ENCODE data around the gene RIPK3. TPM values are rescaled to one million over a fixed set of nuclear protein-coding genes. Genes with fewer than 3 reads are reported as not detected.

RIPK3 gene
- total RNA-seq, 2 donors from 2014 or later: 1.9 to 7.6 TPM

DNA sequence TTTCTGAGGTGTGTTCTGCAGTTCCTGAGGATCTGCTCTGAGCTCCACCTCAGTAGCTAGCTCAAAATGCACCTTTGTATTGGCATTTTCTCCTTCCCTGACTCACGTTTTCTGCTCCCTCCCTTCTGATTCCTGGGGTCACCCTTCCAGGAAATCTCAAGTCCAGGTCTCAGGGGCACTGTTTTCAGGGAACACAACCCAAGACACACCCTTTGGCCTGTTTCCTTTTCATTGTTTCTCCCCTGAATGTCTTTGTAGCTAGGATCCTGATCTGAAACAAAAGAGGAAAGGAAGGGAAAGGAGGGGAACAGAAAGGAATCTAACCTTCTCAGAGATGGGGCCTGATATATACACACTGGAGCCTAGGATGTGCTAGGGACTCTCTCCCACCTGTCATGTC, 7.3 kb upstream of the RIPK3 start:
- intact Hi-C loops (cut with DNase I): no loop called here
- H3K27ac ChIP-seq: no peak overlapping the region

DNA sequence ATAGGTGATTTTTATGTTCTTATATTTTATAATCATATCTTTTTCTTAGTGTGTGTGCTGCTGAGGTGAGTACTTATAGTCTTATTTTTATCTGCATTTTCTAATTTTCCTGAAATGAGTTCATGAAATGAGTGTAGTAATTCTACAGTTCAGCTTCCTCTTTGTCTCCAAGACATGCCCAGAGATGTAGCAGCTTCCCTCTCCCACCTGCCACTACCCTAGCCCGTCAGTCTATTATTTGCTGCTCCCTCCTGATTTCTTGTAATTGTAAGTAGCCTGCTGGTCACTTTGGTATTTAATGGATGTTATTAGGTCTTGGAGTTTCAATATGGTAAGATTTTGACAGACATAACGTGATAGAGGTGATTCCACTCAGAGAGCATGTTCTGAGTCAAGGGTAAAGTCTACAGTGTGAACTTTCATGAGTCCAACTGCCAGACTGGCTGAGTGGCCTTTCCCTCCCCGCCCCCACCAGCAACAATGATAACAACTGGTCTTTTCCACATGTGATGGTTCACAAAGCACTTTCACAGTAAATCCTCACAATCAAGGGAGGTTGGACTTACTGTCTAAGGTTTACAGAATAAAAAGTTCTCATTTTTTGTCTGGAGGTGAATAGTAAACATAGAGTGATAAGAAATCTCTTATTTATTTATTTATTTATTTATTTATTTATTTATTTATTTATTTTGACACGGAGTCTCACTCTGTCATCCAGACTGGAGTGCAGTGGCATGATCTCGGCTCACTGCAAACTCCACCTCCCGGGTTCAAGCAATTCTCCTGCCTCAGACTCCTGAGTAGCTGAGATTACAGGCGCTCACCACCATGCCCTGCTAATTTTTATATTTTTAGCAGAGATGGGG, 4.2 kb upstream of the RIPK3 start:
- TF ChIP-seq POLR2A (IDR thresholded peaks at IDR 0.05): no peak
- no peaks in the 10 kb centered on the region for H3K36me3 ChIP-seq
- H3K27ac ChIP-seq: no peak overlapping the region
- no peaks in the 10 kb centered on the region for H3K27me3 ChIP-seq (replicated peaks; ENCODE audit: insufficient read depth)
- no peaks in the 10 kb centered on the region for H3K4me1 ChIP-seq (replicated peaks)
- H3K4me3 ChIP-seq: no peak overlapping the region
- H3K9me3 ChIP-seq: no peaks in the 10 kb centered on the region
- DNase-seq (ENCODE audit: low spot score): no peak
- intact Hi-C loops (cut with DNase I): no loop called here
- 73% methylated on average over 7 of the region's 7 CpGs for WGBS

More for the DNA sequence above, 7.3 kb upstream of the RIPK3 start:
- H3K9me3 ChIP-seq: no peaks in the 10 kb centered on the region
- TF ChIP-seq, protein P1, sequence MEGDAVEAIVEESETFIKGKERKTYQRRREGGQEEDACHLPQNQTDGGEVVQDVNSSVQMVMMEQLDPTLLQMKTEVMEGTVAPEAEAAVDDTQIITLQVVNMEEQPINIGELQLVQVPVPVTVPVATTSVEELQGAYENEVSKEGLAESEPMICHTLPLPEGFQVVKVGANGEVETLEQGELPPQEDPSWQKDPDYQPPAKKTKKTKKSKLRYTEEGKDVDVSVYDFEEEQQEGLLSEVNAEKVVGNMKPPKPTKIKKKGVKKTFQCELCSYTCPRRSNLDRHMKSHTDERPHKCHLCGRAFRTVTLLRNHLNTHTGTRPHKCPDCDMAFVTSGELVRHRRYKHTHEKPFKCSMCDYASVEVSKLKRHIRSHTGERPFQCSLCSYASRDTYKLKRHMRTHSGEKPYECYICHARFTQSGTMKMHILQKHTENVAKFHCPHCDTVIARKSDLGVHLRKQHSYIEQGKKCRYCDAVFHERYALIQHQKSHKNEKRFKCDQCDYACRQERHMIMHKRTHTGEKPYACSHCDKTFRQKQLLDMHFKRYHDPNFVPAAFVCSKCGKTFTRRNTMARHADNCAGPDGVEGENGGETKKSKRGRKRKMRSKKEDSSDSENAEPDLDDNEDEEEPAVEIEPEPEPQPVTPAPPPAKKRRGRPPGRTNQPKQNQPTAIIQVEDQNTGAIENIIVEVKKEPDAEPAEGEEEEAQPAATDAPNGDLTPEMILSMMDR (IDR thresholded peaks at IDR 0.05): no peak
- TF ChIP-seq POLR2A (IDR thresholded peaks at IDR 0.05) (no peak), POLR2AphosphoS5 (IDR thresholded peaks at IDR 0.05) (no peak)
- H3K4me1 ChIP-seq (replicated peaks): no peaks in the 10 kb centered on the region
- DNase-seq (ENCODE audit: low spot score): no peak
- no peaks in the 10 kb centered on the region for H3K36me3 ChIP-seq
- 63% methylated on average over 1 of the region's 1 CpG for WGBS
- no peaks in the 10 kb centered on the region for H3K27me3 ChIP-seq (replicated peaks; ENCODE audit: insufficient read depth)
- no peak overlapping the region for H3K4me3 ChIP-seq

DNA sequence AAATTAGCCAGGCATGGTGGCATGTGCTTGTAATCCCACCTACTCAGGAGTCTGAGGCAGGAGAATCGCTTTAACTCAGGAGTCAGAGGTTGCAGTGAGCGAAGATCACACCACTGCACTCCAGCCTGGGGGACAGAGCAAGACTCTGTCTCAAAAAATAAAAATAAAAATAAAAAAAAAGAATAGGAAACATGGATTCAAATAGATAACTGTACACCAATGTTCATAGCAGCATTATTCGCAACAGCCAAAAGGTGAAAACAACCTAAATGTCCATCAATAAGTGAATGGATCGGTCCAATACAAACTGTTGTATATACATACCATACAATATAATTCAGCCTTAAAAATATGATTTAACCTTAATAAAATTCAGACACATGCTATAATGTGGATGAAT, 3.1 kb upstream of the RIPK3 start:
- no peak overlapping the region for H3K4me3 ChIP-seq
- no peaks in the 10 kb centered on the region for H3K4me1 ChIP-seq (replicated peaks)
- intact Hi-C loops (cut with DNase I): no loop called here
- no peak for TF ChIP-seq POLR2AphosphoS5 (IDR thresholded peaks at IDR 0.05)
- TF ChIP-seq, protein P1 (IDR thresholded peaks at IDR 0.05): no peak
- no peak for TF ChIP-seq POLR2A (IDR thresholded peaks at IDR 0.05)
- DNase-seq (ENCODE audit: low spot score): no peak
- WGBS: 93% methylated on average over 4 of the region's 4 CpGs
- H3K9me3 ChIP-seq: no peaks in the 10 kb centered on the region
- H3K27ac ChIP-seq: no peak overlapping the region
- H3K27me3 ChIP-seq (replicated peaks; ENCODE audit: insufficient read depth): no peaks in the 10 kb centered on the region
- H3K36me3 ChIP-seq: no peaks in the 10 kb centered on the region

DNA sequence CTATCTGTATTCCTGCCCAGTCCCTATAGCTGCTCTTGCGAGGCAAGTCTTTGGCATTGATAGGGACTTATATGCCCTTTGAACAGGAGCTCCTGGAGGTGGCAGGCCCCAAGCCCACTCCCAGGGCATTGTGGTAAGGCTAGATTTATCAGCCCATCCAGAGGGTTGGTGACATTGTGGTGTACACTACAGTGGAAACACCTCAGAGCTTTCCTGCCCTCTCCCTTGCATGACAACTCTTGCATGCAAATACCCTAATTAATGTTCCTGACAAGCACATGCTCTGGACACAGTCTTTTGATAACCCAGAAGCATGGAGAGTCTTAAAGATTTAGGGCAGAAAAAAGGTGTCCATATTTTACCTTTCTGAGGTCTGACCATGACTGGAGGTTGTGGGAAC, 815 bp upstream of the RIPK3 start:
- Histone ChIP-seq H3K9me3 (no peaks in the 10 kb centered on the region), H3K36me3 (no peaks in the 10 kb centered on the region), H3K27ac (no peak overlapping the region), H3K4me1 (replicated peaks) (no peaks in the 10 kb centered on the region), H3K27me3 (replicated peaks; ENCODE audit: insufficient read depth) (peaks cover 3% of the 10 kb centered on the region), H3K4me3 (no peak overlapping the region)
- no peak for DNase-seq (ENCODE audit: low spot score)
- TF ChIP-seq POLR2A (IDR thresholded peaks at IDR 0.05): no peak
- TF ChIP-seq, protein P1 (IDR thresholded peaks at IDR 0.05): no peak
- TF ChIP-seq POLR2AphosphoS5 (IDR thresholded peaks at IDR 0.05): no peak
- WGBS: 100% methylated on average over 1 of the region's 1 CpG
- intact Hi-C loops (cut with DNase I): no loop called here

DNA sequence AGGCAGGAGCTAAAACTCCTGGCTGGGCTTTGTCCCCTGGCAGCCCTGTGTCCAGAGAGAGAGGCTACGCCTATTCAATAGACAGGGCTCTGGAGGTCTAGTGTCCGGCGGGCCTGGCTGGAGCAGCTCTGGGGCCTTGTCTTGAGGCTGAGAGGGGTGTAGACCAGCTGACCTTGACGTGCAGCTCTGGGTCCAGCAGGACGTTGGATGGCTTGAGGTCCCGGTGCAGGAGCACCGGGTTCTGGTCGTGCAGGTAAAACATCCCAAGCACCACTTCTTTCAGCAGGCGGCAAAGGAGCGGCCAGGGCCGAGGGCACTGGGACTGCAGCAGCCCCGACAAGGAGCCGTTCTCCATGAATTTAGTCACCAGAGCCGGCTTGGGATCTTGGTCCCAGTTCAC, 948 bp downstream of the RIPK3 start:
- Histone ChIP-seq H3K4me1 (replicated peaks) (no peaks in the 10 kb centered on the region), H3K27me3 (replicated peaks; ENCODE audit: insufficient read depth) (peaks cover 3% of the 10 kb centered on the region), H3K36me3 (no peaks in the 10 kb centered on the region), H3K27ac (no peak overlapping the region), H3K4me3 (no peak overlapping the region), H3K9me3 (no peaks in the 10 kb centered on the region)
- no peak for DNase-seq (ENCODE audit: low spot score)
- intact Hi-C loops (cut with DNase I): no loop called here
- TF ChIP-seq POLR2A (IDR thresholded peaks at IDR 0.05): no peak
- TF ChIP-seq, protein P1 (IDR thresholded peaks at IDR 0.05): no peak
- TF ChIP-seq POLR2AphosphoS5 (IDR thresholded peaks at IDR 0.05): no peak
- 85% methylated on average over 14 of the region's 14 CpGs for WGBS

All from prostate gland (tissue), 2 donors.